Spleen (tissue), 7 donors: Measurements from ENCODE around the gene PVRIG.
"Not testable (repeated sequence)": the region's sequence is repeated elsewhere in the genome, so short reads cannot be mapped to it uniquely, and the experiment has no call there.

Experiments
- CTCF ChIP-seq, 11 experiments: fragments of 200-600 bp in 7 of 11; fragments of 450-650 bp in 4 of 11; sonication (generic) in 4 of 11; IDR thresholded peaks in 8 of 11; conservative IDR thresholded peaks in 3 of 11; 1 replicate in 7 of 11; 2 replicates in 4 of 11; pipeline versions ENCODE4 v1.4.0 to v1.8.0; 2016 to 2021; ENCODE audit warnings: antibody characterized with exemption in 11 of 11, inconsistent platforms in 4 of 11, mild to moderate bottlenecking in 1 of 11
- POLR2A ChIP-seq, 3 donors: fragments of 450-650 bp; IDR thresholded peaks; one replicate each; pipeline ENCODE4 v1.5.1; 2017; ENCODE audit warnings: antibody characterized with exemption in 3 of 3, mild to moderate bottlenecking in 1 of 3
- POLR2AphosphoS5 ChIP-seq, 3 donors: sonication (generic); formaldehyde crosslinking; IDR thresholded peaks; one replicate each; pipeline ENCODE4 v1.5.1; 2017; ENCODE audit warnings: antibody characterized with exemption in 3 of 3
- donor health status: DM: no; HTN: no; CAD: no; lungs with moderate emphysema.
- donor health status: DM: no; HTN: no; CAD: no.
- donor health status: DM: no; HTN: no; CAD: no.

- TF ChIP-seq CTCF (IDR thresholded peaks at IDR 0.05 in 8 of 11, conservative IDR thresholded peaks at IDR 0.05 in 3 of 11); POLR2A (IDR thresholded peaks at IDR 0.05); POLR2AphosphoS5 (IDR thresholded peaks at IDR 0.05): not testable (repeated sequence)
Observed at GRCh38 chr7:100265851-100266250, 46.1 kb downstream of the PVRIG start.
